HG03439 (cell line): Measurements from ENCODE around the gene SULT1A2.
"Not testable (repeated sequence)": the region's sequence is repeated elsewhere in the genome, so short reads cannot be mapped to it uniquely, and the experiment has no call there.

Source experiments
- ATAC-seq: cut with Tn5 transposase; IDR thresholded peaks from one replicate; pipeline ENCODE4 v1.9.1; 2021; ENCODE audit warnings: mild to moderate bottlenecking, moderate library complexity; ENCODE audit not compliant: unreplicated experiment

Gene SULT1A2

GRCh38 chr16:28609631-28610594 lies 13.1 kb upstream of the SULT1A2 start, which contains the start of gene SULT1A1:
SULT1A1 (minus strand) TSS chr16:28610044; CDS start chr16:28608855, 1,189 bp downstream.
- no peak for ATAC-seq

- not testable (repeated sequence) for ATAC-seq
Measured at GRCh38 chr16:28608867-28609596, 12.2 kb upstream of the SULT1A2 start.

GRCh38 chr16:28608496-28608808 lies 11.6 kb upstream of the SULT1A2 start:
- not testable (repeated sequence) for ATAC-seq

GRCh38 chr16:28607681-28608495 lies 11.0 kb upstream of the SULT1A2 start:
- ATAC-seq: not testable (repeated sequence)

GRCh38 chr16:28607116-28607623 lies 10.3 kb upstream of the SULT1A2 start:
- ATAC-seq: no peak

GRCh38 chr16:28606291-28607115 lies 9.7 kb upstream of the SULT1A2 start:
- no peak for ATAC-seq

GRCh38 chr16:28604186-28604565 lies 7.3 kb upstream of the SULT1A2 start:
- no peak for ATAC-seq

- ATAC-seq: no peak
Measured at GRCh38 chr16:28603381-28604185, 6.7 kb upstream of the SULT1A2 start.

GRCh38 chr16:28602529-28602928 lies 5.7 kb upstream of the SULT1A2 start:
- ATAC-seq: no peak

- not testable (repeated sequence) for ATAC-seq
Measured at GRCh38 chr16:28602062-28602461, 5.2 kb upstream of the SULT1A2 start.

- not testable (repeated sequence) for ATAC-seq
Measured at GRCh38 chr16:28601589-28601988, 4.7 kb upstream of the SULT1A2 start.

- ATAC-seq: not testable (repeated sequence)
Measured at GRCh38 chr16:28600965-28601364, 4.1 kb upstream of the SULT1A2 start.

- peak; percentile 46 for ATAC-seq
Measured at GRCh38 chr16:28599377-28600285, 2.8 kb upstream of the SULT1A2 start.

GRCh38 chr16:28597692-28598261 lies 927 bp upstream of the SULT1A2 start:
- no peak for ATAC-seq

GRCh38 chr16:28596115-28596630 lies 677 bp downstream of the SULT1A2 start:
- ATAC-seq: no peak

GRCh38 chr16:28595451-28595850 lies 1.4 kb downstream of the SULT1A2 start:
- not testable (repeated sequence) for ATAC-seq

GRCh38 chr16:28592979-28593553 lies 3.8 kb downstream of the SULT1A2 start:
- ATAC-seq: no peak
